GM21526 (cell line): ENCODE measurements around the gene TCERG1.

Experiments used
- ATAC-seq: cut with Tn5 transposase; IDR thresholded peaks from one replicate; pipeline ENCODE4 v1.9.1; 2021; ENCODE audit warnings: moderate library complexity; ENCODE audit not compliant: unreplicated experiment, low FRiP score

The TCERG1 gene

DNA sequence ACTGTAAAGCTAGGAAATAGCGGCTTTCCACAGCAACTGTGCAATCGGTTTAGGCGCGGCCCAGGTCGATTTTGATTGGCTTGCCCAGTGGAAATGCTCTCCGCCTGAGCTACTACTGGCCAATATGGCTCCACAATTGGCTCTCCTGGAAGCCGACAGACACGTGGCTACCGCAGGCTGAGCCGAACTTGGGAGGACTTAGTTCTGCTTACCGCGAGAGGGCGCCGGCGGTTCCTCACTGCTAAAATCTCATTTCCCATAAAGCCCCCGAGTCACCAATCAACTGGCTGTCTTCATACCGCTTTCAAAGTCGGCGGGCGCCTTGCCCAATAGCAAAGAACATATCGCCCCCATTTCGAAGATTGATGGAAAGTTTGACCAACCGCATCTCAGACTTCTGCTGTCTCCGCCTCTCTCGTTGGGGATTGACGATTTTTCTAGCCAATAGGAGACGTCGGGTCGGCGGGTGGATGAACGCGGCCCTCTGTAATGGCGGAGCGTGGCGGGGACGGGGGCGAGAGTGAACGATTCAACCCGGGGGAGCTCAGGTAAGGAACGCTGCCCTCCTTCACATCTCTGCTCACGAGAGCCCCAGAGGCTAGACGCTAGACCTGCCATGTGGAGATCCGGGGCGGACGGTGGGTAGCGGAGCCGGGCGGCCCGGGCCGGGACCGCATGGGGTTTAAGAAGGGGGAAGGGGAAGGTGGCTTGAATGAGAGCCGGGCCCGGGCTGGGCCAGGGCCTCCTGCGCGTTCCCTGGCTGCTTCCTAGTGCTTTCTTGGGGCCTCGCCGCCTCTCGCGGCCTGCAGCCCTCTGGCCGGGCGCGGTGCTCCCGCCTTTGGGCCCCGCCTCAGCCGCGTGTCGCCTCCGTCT lies at the start of gene TCERG1:
TCERG1 (plus strand) TSS at position 473 of the 873 bp plus-strand sequence; CDS start at position 490, 17 bp downstream.
- peak; percentile 96 for ATAC-seq

DNA sequence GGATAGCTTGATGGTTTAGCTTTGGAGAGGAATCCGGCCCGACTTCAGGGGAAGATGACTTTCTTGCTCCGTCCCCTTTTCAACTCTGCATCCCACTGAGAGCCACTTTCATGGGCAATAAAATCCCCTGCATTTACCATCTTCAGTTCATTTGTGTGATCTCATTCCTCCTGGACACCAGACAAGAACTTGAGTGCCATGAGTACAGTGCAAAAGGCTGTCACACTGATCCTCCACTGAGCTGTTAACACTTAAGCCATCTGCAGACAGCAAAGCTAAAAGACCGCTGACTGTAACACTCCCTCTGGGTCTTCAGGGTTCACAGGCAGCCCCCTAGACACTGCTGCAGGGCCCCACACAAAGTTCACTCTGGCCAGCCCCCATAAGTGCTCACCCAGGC lies 48.3 kb upstream of the TCERG1 start:
- ATAC-seq: no peak

DNA sequence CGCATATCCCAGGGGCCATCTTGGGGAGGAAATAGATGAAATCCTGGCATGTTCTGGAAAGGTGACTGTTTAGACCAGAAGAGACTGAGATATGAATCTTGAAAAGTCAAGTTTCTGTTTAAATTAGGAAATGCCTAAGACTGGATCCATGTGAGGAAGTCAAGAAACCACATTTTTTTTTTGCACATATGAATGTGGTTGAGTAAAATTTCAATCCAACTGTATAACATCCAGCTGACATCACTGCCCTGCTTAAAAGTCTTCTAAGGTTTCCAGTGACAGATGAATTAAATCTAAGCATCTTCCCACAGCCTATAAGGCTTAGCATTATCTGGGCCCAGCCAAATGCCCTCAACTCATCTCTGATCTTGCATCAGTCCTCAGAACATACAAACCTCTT lies 47.7 kb upstream of the TCERG1 start:
- no peak for ATAC-seq

DNA sequence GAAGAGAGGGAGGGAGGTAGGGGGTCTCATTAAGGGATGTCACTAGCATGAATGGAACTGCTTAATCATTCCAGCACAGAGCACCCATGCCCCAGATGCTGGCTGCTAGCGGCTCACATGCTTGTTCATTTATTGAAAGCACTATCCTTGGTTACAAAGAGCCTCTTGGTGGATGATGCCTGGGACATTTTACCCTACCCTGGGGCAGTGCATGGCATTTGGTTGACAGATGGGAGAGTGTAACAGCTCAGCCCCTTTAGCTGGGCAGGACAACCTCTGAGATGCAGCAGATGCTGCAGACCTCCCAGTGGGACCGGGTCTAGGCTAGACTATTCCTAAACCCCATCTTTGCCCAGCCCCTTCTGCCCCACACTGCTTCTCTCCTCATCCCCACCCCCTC lies 46.9 kb upstream of the TCERG1 start:
- no peak for ATAC-seq

DNA sequence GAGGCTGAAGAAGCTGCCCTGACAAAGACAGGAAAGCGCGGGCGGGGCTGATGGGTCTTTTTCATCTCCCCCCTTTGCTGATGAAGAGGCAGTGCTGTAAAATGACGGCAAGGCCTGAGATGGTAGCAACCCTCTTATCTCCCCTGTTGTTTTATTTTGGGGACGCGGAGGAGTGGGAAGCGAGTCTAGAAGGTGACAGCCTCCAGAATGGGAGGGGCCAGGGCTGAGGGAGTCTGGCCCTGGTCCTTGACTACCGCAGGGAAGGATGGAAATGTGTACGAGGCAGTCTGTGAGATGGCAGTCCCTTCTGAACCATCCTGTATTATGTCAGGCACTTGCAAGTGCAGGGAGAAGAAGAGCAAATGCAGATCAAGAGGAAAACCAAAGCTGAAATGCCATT lies 46.1 kb upstream of the TCERG1 start:
- no peak for ATAC-seq

DNA sequence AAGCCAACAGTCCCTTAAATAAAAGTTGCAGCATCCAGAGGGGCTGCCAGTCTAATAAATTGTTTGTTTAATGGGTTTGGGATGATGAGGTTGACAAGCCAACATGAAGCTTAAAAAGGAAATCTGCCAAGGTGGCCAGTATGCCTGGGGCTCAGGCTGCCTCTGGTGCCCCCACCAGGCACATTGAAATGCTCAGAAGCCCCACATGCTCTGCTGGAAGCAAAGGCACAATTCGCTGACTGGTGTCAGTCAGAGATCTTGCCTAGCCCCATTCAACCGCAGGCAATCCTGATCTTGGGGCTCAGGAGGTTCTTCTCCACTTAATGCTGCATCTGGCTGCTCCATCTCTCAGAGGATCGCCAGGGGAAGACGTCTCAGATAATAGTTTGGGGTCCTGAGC lies 44.2 kb upstream of the TCERG1 start:
- no peak for ATAC-seq

DNA sequence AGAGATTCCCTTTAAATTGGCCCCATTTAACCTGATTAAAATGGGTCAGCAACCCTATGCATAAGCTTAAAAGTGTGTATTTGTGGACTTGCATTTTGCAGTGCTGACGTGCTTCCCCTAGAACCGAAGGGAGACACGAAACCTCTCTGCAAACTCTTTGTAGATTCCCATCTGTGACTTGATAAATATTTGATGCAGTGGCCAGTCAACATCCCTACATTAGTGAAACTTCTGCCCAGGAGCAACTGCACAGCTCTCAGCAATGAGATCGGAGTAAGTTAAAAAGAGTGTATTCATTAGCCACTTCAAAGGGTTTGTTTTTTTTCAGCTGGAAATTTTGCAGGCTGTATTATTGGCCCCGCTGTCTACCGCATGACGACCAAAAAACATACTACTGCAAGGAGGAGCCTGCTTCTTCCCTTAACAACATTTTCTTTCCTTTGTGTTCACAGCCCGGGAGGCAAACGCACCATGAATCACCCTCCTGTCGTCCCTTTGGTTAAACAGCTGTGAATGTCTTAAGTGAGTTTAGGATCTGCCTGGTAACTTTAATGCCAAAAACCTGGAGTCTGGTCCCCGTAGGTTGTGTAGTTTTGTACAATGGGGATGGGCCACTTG lies 38.0 kb upstream of the TCERG1 start:
- no peak for ATAC-seq

DNA sequence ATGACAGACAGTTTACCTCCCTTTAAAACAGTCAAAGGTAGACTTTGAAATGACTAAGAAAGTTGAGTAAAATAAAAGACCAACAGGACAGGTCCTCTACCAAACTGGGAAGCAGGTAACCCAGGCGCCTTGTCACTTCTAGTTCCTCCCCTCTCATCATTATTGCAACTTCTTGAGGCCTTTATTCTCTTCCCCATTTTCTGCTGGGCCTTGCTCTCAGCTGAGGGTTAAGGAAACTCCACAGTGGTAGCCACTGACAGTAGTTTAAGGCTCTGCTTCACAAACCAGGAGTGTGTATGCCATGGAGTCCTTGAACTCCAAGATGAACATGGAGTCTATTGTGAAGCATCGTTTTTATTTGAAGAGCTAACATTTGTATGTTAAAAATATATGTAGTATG lies 36.9 kb upstream of the TCERG1 start:
- no peak for ATAC-seq

DNA sequence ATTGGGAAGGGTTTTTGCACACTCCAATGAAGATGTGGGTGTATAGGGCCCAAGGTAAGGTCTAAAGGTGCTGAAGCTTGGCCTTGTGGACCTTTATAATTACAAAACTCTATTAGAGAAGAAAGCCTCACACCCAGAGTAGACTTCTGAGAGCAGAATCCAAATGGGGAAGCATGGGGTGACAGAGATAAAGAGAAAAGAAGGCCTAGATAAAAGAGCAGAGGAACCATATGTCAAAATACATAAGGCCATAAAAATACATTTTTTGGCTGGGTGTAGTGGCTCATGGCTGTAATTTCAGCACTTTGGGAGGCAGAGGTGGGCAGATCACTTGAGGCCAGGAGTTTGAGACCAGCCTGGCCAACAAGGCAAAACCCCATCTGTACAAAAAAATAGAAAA lies 27.4 kb upstream of the TCERG1 start:
- no peak for ATAC-seq

DNA sequence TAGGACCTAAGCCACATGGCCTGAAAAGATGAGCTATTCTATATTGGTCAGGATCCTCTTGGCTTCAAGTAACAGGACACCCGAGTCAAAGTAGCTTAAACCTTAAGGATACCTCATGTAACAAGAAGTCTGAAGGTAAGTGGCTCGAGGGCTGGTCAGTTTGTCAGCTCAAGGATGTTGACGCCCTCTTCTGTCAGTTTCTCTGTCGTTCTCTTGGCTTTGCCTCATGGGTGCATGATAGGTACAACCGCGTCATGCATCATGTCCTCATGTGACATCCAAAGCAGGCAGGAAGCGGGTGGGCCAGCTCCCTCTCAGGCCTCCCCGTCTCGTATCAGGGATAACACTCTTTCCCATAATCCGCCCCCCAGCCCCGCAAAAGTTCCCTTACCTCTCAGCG lies 22.1 kb upstream of the TCERG1 start:
- ATAC-seq: no peak

DNA sequence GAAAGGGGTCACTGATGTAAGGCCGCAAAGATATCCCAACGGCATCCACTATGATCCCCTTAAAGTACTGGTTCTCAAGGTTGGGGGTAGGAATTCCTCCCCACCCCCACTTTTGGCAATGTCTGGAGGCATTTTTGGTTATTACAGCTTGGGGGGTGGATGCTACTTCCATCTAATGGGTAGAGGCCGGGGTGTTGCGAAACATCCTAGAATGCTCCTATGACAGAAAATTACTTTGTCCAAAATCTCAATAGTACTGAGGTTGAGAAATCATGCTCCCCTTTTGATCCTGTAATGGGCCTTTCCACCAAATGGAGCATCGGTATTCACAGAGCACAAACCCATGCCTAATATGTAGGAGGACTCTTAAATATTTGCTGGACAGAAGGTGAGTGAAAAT lies 20.8 kb upstream of the TCERG1 start:
- ATAC-seq: no peak

DNA sequence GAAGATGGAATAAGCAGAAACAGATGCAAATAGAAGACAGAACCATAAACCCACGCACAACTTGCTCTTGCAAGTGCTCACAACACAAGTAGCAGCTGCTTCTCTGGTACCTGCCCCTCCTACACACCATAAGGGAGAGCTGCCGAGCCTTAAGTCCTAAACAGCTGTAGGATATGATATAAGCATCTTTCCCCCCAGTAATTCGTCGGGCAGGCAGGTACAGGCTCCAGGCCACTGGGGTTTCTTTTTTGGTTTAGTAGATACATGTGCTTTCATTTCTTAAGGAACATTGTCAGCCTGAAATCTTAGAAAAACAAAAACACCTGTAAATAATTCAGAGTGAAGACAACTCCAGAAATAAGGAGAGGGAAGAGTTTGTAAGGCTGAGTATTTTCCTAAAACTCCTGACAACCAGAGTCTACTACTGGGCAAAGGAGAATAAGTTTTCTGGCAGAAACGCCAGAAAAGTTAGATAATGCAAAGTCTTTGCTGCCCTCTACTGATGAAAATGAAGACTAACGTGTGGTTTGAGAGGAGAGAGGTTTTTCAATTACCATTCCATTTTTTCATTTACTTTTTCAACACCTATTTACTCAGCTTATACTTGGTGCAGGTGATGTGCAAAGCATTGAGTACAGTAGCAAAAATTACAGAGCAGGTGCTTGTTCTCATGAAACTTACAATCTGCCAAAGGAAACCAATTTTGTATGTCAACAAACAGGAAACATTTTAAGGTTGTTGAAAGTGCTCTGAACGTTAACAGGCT lies 20.1 kb upstream of the TCERG1 start:
- ATAC-seq: peak; percentile 69

DNA sequence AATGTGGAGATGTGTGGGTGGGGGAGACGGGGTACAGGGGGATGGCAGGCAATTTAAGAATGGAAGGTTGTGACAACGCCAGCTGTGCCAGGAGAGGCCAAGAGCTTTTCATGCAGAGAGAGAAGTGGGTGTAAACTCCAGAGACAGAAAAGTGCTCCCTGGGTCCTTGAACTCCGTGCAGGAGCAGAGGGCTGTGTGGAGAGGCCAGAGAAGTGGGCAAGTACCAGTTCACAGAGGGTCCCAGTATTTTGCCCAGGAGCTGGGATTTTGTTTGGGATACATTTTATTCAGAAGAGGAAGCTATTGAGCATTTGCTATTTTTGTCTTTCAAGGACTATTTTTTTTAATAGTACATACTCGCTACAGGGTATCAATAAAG lies 19.5 kb upstream of the TCERG1 start:
- no peak for ATAC-seq

DNA sequence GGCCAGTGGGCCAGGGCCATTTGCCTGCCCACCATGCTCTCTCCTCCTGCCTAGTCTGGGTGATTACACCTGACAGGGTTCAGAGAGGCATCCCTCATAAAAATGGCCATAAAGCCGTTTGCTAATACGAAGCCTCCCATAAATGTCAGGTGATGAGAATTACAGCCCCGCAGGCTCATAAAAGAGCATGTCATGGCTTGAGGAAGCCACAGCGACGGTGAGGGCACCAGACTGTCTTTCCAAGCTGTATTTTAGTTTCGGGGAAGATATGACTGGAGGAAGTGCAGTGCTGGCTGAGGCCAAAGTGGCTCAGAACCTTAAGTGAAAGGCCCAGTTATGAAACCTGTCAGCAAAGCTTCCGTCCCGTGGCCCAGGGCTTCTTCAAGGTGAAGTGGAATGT lies 18.5 kb upstream of the TCERG1 start:
- ATAC-seq: no peak

DNA sequence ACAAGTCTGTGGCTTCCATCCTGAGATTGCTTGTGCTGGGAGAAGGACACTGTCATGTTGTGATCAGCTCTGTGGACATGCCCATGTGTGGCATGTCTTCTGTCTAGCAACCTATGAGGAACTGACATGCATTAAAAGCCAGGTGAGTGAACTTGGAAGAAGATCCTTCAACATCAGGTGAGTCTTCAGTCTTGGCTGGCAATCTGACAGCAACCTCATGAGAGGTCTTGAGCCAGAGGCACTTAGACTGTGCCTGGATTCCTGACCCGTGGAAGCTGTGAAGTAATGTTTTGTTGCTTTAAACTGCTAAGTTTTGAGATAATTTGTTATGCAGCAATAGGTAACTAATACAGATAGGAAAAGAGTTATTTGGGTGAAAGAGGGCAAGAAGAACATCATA lies 6.8 kb upstream of the TCERG1 start:
- no peak for ATAC-seq

DNA sequence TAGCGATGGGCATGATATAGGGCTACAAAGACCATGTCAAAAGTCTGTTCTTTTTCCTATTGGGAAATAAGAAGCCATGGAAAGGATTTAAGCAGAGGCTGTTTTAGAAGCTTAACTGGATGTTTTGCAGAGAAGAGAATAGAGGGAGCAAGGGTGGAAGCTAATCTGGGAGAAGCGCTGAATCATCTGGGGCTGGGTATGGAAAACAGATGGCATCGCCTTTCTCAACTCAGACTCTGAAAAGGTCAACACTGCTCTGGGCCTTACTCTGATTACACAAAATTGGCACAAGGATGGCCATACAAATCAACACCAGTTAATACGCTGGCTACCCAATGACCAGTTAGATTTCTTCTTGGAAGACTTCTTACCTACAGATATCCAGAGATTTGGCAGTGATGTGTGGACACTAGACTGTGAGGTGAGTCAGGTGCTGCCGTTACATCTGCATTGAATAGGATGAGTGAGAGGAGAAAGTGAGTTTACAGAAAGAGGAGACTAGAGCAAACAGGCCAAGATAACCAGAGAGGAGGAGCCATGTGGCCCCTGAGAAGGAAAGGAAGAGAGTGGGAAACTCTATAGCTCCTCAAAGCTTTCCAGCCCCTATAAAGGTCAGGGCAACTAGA lies 6.2 kb upstream of the TCERG1 start:
- no peak for ATAC-seq

DNA sequence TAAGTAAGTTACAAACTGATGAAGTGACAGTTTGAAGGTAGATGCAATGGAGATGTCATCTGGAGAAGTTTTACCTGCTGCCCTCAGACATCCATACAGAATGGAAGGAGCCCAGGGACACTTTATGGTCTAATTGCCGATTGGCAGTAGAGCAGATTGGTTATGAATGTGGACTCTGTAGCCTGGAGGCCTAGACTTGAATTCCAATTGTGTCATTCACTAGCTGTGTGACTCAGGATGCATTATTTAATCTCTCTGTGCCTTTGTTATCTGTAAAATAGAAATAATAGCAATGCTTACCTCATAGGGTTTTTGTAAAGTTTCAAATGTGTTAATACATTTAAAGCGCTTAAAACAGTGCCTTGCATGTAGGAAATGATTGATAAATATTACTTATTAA lies 5.2 kb upstream of the TCERG1 start:
- ATAC-seq: no peak

DNA sequence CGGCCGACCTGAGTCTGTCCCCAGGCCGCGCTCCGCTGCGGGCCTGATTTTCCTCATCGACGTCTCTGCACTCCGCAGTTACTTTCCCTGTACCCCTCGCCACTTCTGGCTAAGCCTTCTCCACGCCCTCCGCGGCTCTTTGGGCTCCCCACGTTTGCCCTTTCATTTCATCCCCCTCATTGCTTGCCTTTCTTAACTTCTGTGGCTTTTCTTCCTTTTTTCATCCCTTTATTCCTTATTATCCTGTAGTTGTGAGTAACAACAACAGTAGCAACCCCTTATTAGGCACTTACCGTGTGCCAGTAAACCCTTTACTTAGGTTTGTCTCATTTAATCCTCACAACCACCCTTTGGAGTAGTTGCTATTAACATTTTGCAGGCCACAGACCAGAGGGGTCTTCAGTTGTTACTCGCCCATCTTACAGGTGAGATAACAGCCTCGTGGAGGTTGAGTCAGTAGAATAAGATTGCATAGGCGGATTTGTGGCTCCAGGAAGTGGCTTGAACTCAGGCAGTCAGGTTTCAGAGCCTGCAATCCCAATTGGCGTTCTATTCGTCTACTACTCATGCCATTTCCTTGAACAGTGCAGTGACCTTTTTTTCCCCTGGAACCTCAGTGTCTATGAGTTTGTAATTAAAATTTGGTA lies 724 bp downstream of the TCERG1 start:
- ATAC-seq: peak; percentile 18

DNA sequence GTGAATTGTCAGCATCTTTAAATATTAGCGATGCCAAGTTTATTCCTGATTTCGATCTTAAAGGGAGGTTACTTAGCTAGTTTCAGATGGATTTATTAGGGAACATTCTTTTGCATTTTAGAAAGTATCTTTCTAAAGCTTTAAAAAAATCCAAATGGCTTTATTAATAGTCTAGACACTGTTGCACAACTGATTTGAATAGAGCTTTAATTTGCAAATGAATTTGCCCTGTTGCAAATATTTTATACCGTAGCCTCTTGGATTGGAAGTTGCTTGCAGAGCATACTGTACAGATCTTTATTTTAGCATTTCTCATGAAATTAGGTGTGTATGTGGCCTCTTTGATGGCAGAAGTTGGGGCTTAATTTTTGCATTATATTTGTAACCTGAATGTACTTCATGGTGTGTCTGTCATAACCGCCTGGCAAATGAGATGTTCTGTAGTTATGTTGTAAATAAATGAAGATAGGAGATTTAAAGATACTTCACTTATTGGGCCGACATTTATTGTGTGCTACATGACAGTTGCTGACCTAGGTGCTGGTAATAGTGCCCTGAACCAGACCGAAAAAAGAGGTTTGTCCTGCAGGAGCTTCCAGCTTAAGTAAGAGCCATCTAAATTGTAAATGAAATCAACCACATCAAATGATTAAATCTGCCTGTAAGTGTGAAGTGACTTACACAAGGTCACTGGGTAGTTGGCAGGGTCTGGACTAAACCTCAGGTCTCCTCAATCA lies 1.8 kb downstream of the TCERG1 start:
- no peak for ATAC-seq

DNA sequence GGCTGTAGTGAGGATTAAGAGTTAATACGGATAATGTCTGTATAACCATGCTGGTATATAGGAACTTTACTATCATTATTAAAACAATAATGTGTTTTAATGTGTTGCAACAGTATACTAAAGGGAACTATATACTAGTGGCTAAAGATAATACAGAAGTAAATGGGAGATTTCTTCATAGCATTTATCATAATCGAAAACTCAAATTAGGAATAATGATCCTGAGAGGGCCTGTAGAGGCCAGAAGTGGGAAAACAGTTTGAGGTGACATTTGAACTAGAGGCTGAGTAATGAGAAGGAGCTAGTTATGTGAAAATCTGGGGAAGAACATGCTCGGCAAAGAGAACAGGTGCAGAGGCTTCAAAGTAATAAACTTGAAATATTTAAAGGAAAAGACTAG lies 2.9 kb downstream of the TCERG1 start:
- ATAC-seq: no peak
